Measurements from ENCODE around the gene FAM120AOS.

The FAM120AOS gene

GRCh38 chr9:93468763-93469456 lies 15.5 kb upstream of the FAM120AOS start:
- H3K4me3 ChIP-seq (ENCODE audit: low read depth, low read length): no peak overlapping the region
- H3K4me1 ChIP-seq (ENCODE audit: control insufficient read depth, insufficient read depth, low read length): peaks cover 39% of the 10 kb centered on the region
- H3K36me3 ChIP-seq (ENCODE audit: control insufficient read depth in 2 of 2, insufficient read depth in 1 of 2, low read length in 2 of 2): peaks cover 0 to 11% of the 10 kb centered on the region in 2 experiments; a peak in 1 of 3 replicates
- ChIA-PET CTCF (interaction anchor here (0.7 to 1.1 kb wide), 4 partner anchors 10 to 315 kb away, joined by 3 read pairs; partner anchors contain the start of gene FAM120AOS), POLR2A (interaction anchor here (1.2 kb wide), 1 partner anchor 17 kb away, joined by 3 read pairs; the partner anchor contains the start of gene FAM120A)
- peak overlapping the region; percentile 57; the same call in 1 of the 2 replicates for H3K27ac ChIP-seq (ENCODE audit: extremely low read depth, low read depth, low read length)
- no peaks in the 10 kb centered on the region for H3K9me3 ChIP-seq (ENCODE audit: control insufficient read depth, insufficient read depth, low read depth, low read length)
- peak; percentile 83 for TF ChIP-seq BCL6B (tag by site-specific recombination; IDR thresholded peaks at IDR 0.05)
- TF ChIP-seq, protein P1, sequence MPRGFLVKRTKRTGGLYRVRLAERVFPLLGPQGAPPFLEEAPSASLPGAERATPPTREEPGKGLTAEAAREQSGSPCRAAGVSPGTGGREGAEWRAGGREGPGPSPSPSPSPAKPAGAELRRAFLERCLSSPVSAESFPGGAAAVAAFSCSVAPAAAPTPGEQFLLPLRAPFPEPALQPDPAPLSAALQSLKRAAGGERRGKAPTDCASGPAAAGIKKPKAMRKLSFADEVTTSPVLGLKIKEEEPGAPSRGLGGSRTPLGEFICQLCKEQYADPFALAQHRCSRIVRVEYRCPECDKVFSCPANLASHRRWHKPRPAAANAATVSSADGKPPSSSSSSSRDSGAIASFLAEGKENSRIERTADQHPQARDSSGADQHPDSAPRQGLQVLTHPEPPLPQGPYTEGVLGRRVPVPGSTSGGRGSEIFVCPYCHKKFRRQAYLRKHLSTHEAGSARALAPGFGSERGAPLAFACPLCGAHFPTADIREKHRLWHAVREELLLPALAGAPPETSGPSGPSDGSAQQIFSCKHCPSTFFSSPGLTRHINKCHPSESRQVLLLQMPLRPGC (tag by site-specific recombination; IDR thresholded peaks at IDR 0.05): no peak
- TF ChIP-seq ZEB2 (tag by site-specific recombination; IDR thresholded peaks at IDR 0.05): 0 out of 2 replicates have a peak, but pooled peaks have one; percentile 17
- no peak for TF ChIP-seq ZNF837 (tag by site-specific recombination; IDR thresholded peaks at IDR 0.05)
- peak; percentile 85 for TF ChIP-seq IKZF3 (tag by site-specific recombination; IDR thresholded peaks at IDR 0.05)
- TF ChIP-seq ZNF843 (tag by site-specific recombination; IDR thresholded peaks at IDR 0.05): peak; percentile 97
- no peak for TF ChIP-seq HOXA7 (CRISPR knock-in tag; IDR thresholded peaks at IDR 0.05; ENCODE audit: borderline replicate concordance)
- no peak for TF ChIP-seq YY1 (tag by site-specific recombination; IDR thresholded peaks at IDR 0.05)
- TF ChIP-seq GLI2 (tag by site-specific recombination; IDR thresholded peaks at IDR 0.05; ENCODE audit: borderline replicate concordance, low read depth): peak; percentile 58; the same call in 1 of the 2 replicates
- TF ChIP-seq ZBTB17 (tag by site-specific recombination; IDR thresholded peaks at IDR 0.05): peak; percentile 62
- TF ChIP-seq ZNF585B (tag by site-specific recombination; IDR thresholded peaks at IDR 0.05): no peak
- TF ChIP-seq ZNF169 (tag by site-specific recombination; IDR thresholded peaks at IDR 0.05): no peak
- TF ChIP-seq ZNF785 (tag by site-specific recombination; IDR thresholded peaks at IDR 0.05): no peak
- TF ChIP-seq ZIC2 (tag by site-specific recombination; IDR thresholded peaks at IDR 0.05): peak; percentile 85
- TF ChIP-seq, protein P2, sequence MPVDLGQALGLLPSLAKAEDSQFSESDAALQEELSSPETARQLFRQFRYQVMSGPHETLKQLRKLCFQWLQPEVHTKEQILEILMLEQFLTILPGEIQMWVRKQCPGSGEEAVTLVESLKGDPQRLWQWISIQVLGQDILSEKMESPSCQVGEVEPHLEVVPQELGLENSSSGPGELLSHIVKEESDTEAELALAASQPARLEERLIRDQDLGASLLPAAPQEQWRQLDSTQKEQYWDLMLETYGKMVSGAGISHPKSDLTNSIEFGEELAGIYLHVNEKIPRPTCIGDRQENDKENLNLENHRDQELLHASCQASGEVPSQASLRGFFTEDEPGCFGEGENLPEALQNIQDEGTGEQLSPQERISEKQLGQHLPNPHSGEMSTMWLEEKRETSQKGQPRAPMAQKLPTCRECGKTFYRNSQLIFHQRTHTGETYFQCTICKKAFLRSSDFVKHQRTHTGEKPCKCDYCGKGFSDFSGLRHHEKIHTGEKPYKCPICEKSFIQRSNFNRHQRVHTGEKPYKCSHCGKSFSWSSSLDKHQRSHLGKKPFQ (tag by site-specific recombination; IDR thresholded peaks at IDR 0.05): peak; percentile 98
- no peak for TF ChIP-seq ZNF473 (tag by site-specific recombination; IDR thresholded peaks at IDR 0.05)
- TF ChIP-seq ZNF335 (tag by site-specific recombination; conservative IDR thresholded peaks at IDR 0.05): no peak
- TF ChIP-seq ZFP69B (tag by site-specific recombination; IDR thresholded peaks at IDR 0.05): peak; percentile 39; the same call in 1 of the 2 replicates
- peak; percentile 48; the same call in 1 of the 2 replicates for TF ChIP-seq ZNF596 (tag by site-specific recombination; IDR thresholded peaks at IDR 0.05)
- no peak for TF ChIP-seq ZNF114 (tag by site-specific recombination; IDR thresholded peaks at IDR 0.05)
- TF ChIP-seq ZBTB10 (tag by site-specific recombination; IDR thresholded peaks at IDR 0.05): no peak
- 0 out of 2 replicates have a peak, but pooled peaks have one; percentile 15 for TF ChIP-seq ZNF10 (tag by site-specific recombination; IDR thresholded peaks at IDR 0.05)
- TF ChIP-seq, protein P3, sequence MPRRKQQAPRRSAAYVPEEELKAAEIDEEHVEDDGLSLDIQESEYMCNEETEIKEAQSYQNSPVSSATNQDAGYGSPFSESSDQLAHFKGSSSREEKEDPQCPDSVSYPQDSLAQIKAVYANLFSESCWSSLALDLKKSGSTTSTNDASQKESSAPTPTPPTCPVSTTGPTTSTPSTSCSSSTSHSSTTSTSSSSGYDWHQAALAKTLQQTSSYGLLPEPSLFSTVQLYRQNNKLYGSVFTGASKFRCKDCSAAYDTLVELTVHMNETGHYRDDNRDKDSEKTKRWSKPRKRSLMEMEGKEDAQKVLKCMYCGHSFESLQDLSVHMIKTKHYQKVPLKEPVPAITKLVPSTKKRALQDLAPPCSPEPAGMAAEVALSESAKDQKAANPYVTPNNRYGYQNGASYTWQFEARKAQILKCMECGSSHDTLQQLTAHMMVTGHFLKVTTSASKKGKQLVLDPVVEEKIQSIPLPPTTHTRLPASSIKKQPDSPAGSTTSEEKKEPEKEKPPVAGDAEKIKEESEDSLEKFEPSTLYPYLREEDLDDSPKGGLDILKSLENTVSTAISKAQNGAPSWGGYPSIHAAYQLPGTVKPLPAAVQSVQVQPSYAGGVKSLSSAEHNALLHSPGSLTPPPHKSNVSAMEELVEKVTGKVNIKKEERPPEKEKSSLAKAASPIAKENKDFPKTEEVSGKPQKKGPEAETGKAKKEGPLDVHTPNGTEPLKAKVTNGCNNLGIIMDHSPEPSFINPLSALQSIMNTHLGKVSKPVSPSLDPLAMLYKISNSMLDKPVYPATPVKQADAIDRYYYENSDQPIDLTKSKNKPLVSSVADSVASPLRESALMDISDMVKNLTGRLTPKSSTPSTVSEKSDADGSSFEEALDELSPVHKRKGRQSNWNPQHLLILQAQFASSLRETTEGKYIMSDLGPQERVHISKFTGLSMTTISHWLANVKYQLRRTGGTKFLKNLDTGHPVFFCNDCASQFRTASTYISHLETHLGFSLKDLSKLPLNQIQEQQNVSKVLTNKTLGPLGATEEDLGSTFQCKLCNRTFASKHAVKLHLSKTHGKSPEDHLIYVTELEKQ (tag by site-specific recombination; IDR thresholded peaks at IDR 0.05; ENCODE audit: borderline replicate concordance): no peak; the same call in 1 of the 2 replicates
- TF ChIP-seq ZBTB6 (tag by site-specific recombination; IDR thresholded peaks at IDR 0.05): no peak
- TF ChIP-seq FEZF1 (tag by site-specific recombination; IDR thresholded peaks at IDR 0.05): peak; percentile 96

All from HEK293 (cell line).